Activated naive CD8-positive, alpha-beta T cell treated with anti-CD3 and anti-CD28 coated beads, Interleukin-2, amount 10 ng/mL, durations not matched to agents 7 days and 5 days (primary cell): Measurements from ENCODE around the gene CD2AP. TPM values are rescaled to one million over a fixed set of nuclear protein-coding genes. Genes with fewer than 3 reads are reported as not detected.
A peak's percentile ranks its signal among the peaks of the same experiment; 100 is the strongest.
"Not testable (repeated sequence)": the region's sequence is repeated elsewhere in the genome, so short reads cannot be mapped to it uniquely, and the experiment has no call there.

ENCODE experiments used
- ATAC-seq: fragments of 150-1000 bp; cut with Tn5 transposase; one replicate; pipeline ENCODE4 v1.10.0; 2021; ENCODE audit warnings: low read depth, moderate library complexity
- POLR2A ChIA-PET: fragments of 350-600 bp; sonication (Branson Sonifier 250); formaldehyde crosslinking; loops from one replicate; lab custom pipeline; 2021; ENCODE audit warnings: antibody characterized with exemption; lab: Charles Lee
- DNase-seq: peaks from one replicate; pipeline ENCODE4 v3.0.0; 2021
- H3K27ac Mint-ChIP-seq: one replicate; pipeline ENCODE4 v1.8.0; 2022; ENCODE audit warnings: mild to moderate bottlenecking, mixed read lengths
- H3K27me3 Mint-ChIP-seq: one replicate; pipeline ENCODE4 v1.8.0; 2022; ENCODE audit warnings: mild to moderate bottlenecking, moderate library complexity, mixed read lengths
- H3K36me3 Mint-ChIP-seq: one replicate; pipeline ENCODE4 v1.8.0; 2021; ENCODE audit warnings: mild to moderate bottlenecking, mixed read lengths
- H3K4me1 Mint-ChIP-seq: one replicate; pipeline ENCODE4 v1.8.0; 2021; ENCODE audit warnings: mixed read lengths
- H3K4me3 Mint-ChIP-seq: one replicate; pipeline ENCODE4 v1.8.0; 2022; ENCODE audit warnings: mild to moderate bottlenecking, moderate library complexity, mixed read lengths
- H3K9me3 Mint-ChIP-seq: one replicate; pipeline ENCODE4 v1.8.0; 2021; ENCODE audit warnings: mixed read lengths
- total RNA-seq, 2 experiments: library from RNA; stranded (reverse); gene quantifications; one replicate each; pipeline ENCODE4 v1.2.3, GENCODE V29; 2021

The CD2AP gene
- total RNA-seq, 2 experiments from 2014 or later = 38.9 to 45.4 TPM

- H3K9me3 Mint-ChIP-seq = peaks cover 3% of the 10 kb centered on the region
- ATAC-seq = no peak
- peaks cover 9% of the 10 kb centered on the region for H3K4me1 Mint-ChIP-seq
- POLR2A ChIA-PET = no interaction called here
- no peak overlapping the region for H3K4me3 Mint-ChIP-seq
- DNase-seq = no peak
- peaks cover 44% of the 10 kb centered on the region for H3K36me3 Mint-ChIP-seq
- no peak overlapping the region for H3K27ac Mint-ChIP-seq
- no peaks in the 10 kb centered on the region for H3K27me3 Mint-ChIP-seq
These were observed 55.5 kb downstream of the CD2AP start for GRCh38 chr6:47532981-47533585.

DNA sequence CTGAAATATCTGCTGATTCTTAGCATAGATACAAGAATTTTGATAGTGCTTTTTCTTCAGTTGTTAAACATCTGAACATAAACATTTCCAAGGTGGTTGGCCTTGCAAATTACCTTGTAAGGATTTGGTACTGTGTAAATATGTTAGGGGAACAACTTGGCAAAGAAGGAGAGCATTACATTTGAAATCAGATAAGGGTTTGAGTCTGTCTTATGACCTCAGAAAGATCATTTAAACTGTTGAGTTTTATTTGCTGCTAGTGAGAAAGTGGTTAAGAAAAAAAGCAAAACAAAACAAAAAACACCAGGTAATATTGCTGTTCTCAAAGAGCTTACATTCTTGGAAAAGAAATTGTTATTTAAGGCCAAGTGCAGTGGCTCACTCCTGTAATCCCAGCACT lies 56.5 kb downstream of the CD2AP start:
- H3K36me3 Mint-ChIP-seq = peaks cover 41% of the 10 kb centered on the region
- DNase-seq (no peak), ATAC-seq (no peak)
- peaks cover 3% of the 10 kb centered on the region for H3K9me3 Mint-ChIP-seq
- no peak overlapping the region for H3K27ac Mint-ChIP-seq
- H3K4me1 Mint-ChIP-seq = peaks cover 9% of the 10 kb centered on the region
- H3K27me3 Mint-ChIP-seq = no peaks in the 10 kb centered on the region
- POLR2A ChIA-PET = no interaction called here
- H3K4me3 Mint-ChIP-seq = no peak overlapping the region

DNA sequence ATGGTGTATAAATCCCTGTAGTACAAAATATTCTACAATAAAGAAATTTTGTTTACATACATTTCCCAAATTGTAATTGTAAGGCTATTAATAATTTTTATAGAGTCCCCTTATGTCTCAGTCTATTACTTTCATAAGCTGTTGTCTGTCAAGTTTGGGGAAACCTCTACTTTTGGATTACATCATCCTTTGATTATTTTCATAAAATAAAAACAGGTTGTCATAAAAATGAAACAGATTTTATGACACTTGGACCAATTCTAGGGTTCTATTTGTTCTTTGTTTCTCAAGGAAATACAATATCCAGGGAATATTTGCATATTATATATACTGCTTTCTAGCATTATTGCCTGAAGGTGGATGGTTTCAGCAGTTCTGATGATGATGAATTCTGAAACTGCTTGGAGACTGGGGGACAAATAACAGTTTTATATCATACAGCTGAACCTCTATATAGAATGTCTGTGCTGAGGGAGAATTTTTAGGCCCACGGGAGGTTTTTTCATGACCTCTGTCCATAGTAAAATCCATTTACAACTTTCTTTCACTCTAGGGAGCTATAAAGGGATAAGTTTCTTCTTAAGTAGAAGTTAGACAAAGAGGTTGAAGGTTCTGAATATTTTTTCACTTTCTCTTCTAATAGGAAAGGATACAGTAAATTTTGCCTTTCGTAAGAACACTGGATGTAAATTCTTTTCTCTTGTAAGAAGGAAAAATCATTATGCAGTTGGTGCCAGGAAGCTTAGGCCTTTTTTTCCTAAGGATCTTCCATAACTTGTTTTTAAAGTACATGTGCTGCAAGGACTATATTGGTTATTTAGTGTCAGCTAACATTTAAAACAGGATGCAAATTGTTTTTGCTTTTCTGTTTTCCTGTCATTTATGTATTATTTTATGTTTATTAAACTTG lies 58.0 kb downstream of the CD2AP start:
- DNase-seq = no peak
- Mint-ChIP-seq H3K27me3 (no peaks in the 10 kb centered on the region), H3K4me1 (peaks cover 7% of the 10 kb centered on the region), H3K36me3 (peaks cover 42% of the 10 kb centered on the region), H3K4me3 (no peak overlapping the region), H3K9me3 (no peaks in the 10 kb centered on the region), H3K27ac (peak overlapping the region; percentile 23)
- no peak for ATAC-seq
- POLR2A ChIA-PET = no interaction called here

- DNase-seq = no peak
- H3K9me3 Mint-ChIP-seq = no peaks in the 10 kb centered on the region
- ATAC-seq = no peak
- no peaks in the 10 kb centered on the region for H3K27me3 Mint-ChIP-seq
- POLR2A ChIA-PET = no interaction called here
- peaks cover 9% of the 10 kb centered on the region for H3K4me1 Mint-ChIP-seq
- peaks cover 48% of the 10 kb centered on the region for H3K36me3 Mint-ChIP-seq
- H3K27ac Mint-ChIP-seq = no peak overlapping the region
- H3K4me3 Mint-ChIP-seq = no peak overlapping the region
These were observed 59.3 kb downstream of the CD2AP start for GRCh38 chr6:47536816-47537401.

DNA sequence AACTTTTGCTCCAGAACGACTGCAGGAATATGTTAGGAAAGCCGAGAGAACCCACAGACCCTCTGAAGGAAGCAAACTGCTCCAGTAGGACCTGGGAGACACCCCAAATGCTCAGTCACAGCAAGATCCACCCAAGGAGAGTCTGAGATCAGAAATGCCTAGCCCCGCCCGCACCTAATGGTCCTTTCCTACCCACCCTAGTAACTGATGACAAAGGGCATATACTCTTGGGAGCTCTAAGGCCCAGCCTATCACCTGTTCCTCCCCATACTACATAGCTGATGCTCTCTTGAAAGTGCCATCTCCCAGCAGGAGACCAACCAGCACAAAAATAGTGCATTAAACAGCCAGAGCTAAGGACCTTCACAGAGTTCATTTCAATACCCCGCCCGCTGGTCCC lies 67.6 kb downstream of the CD2AP start:
- Mint-ChIP-seq H3K4me3 (no peak overlapping the region), H3K4me1 (peaks cover 6% of the 10 kb centered on the region), H3K27ac (no peak overlapping the region), H3K9me3 (peaks cover 9% of the 10 kb centered on the region), H3K36me3 (peaks cover 75% of the 10 kb centered on the region), H3K27me3 (no peaks in the 10 kb centered on the region)
- DNase-seq = no peak
- ATAC-seq = no peak
- POLR2A ChIA-PET = no interaction called here

DNA sequence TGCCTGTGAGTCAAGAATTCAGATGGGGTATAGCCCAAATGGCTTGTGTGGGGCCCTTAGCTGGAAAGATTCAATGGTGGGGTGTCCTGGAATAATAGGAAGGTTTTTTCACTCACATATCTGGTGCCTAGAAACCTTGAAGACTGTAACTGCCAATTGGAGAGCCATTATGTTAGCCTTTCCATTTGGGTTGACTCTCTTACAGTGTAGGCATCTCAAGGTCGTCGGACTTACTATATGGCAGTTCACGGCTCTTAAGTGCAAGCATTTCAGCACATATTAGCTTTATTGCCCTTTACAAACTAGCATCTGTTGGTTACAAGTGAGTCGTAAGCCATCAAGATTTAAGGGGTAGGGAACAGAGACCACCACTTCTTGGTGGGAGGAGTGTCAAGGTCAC lies 74.1 kb downstream of the CD2AP start:
- ATAC-seq = no peak
- no peak for DNase-seq
- Mint-ChIP-seq H3K27me3 (no peaks in the 10 kb centered on the region), H3K36me3 (peaks cover 64% of the 10 kb centered on the region), H3K9me3 (peaks cover 6% of the 10 kb centered on the region), H3K4me1 (peaks cover 5% of the 10 kb centered on the region), H3K27ac (no peak overlapping the region), H3K4me3 (no peak overlapping the region)
- POLR2A ChIA-PET = no interaction called here

DNA sequence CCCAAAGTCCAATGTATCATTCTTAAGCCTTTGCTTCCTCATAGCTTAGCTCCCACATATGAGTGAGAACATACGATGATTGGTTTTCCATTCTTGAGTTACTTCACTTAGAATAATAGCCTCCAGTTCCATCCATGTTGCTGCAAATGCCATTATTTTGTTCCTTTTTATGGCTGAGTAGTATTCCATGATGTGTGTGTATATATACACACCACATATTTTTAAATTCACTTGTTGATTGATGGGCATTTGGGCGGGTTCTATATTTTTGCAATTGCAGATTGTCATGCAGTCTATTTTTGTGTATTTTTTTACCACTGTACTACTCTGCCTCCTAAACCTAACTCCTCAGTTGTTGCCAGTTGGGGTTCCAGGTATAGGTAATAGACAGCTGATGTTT lies 74.7 kb downstream of the CD2AP start:
- H3K4me1 Mint-ChIP-seq = peaks cover 5% of the 10 kb centered on the region
- no peak overlapping the region for H3K4me3 Mint-ChIP-seq
- POLR2A ChIA-PET = interaction anchor here (1.4 kb wide), 1 partner anchor 75 kb away, joined by 4 read pairs; the partner anchor contains the start of gene CD2AP
- no peak overlapping the region for H3K27ac Mint-ChIP-seq
- ATAC-seq (no peak), DNase-seq (no peak)
- H3K9me3 Mint-ChIP-seq = peaks cover 3% of the 10 kb centered on the region
- peaks cover 64% of the 10 kb centered on the region for H3K36me3 Mint-ChIP-seq
- no peaks in the 10 kb centered on the region for H3K27me3 Mint-ChIP-seq

GRCh38 chr6:47553243-47553642 lies 75.7 kb downstream of the CD2AP start:
- not testable (repeated sequence) for H3K9me3 Mint-ChIP-seq, H3K4me3 Mint-ChIP-seq, DNase-seq, H3K27ac Mint-ChIP-seq, H3K4me1 Mint-ChIP-seq, ATAC-seq, H3K27me3 Mint-ChIP-seq
- POLR2A ChIA-PET = interaction anchor here (0.7 to 1.4 kb wide), 2 partner anchors 39 to 76 kb away, joined by 4 read pairs; partner anchors contain the start of gene CD2AP
- peaks cover 64% of the 10 kb centered on the region for H3K36me3 Mint-ChIP-seq

DNA sequence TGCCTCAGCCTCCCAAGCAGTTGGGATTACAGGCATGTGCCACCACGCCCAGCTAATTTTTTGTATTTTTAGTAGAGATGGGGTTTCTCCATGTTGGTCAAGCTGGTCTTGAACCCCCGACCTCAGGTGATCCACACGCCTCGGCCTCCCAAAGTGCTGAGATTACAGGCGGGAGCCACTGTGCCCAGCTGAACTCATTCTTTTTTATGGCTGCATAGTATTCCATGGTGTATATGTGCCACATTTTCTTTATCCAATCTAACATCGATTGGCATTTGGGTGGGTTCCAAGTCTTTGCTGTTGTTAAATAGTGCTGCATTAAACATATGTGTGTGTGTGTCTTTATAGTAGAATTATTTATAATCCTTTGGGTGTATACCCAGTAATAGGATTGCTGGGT lies 78.9 kb downstream of the CD2AP start:
- ATAC-seq, H3K4me3 Mint-ChIP-seq, POLR2A ChIA-PET, H3K9me3 Mint-ChIP-seq, H3K4me1 Mint-ChIP-seq, DNase-seq, H3K27ac Mint-ChIP-seq, H3K27me3 Mint-ChIP-seq: not testable (repeated sequence)
- peaks cover 56% of the 10 kb centered on the region for H3K36me3 Mint-ChIP-seq

- Mint-ChIP-seq H3K27me3 (no peaks in the 10 kb centered on the region), H3K4me1 (peaks cover 4% of the 10 kb centered on the region), H3K9me3 (peaks cover 6% of the 10 kb centered on the region), H3K4me3 (no peak overlapping the region), H3K27ac (no peak overlapping the region), H3K36me3 (peaks cover 31% of the 10 kb centered on the region)
- no peak for ATAC-seq
- POLR2A ChIA-PET = no interaction called here
- DNase-seq = no peak
These were observed 85.6 kb downstream of the CD2AP start for GRCh38 chr6:47563162-47563561.

- H3K4me1 Mint-ChIP-seq, H3K4me3 Mint-ChIP-seq, H3K27me3 Mint-ChIP-seq, POLR2A ChIA-PET, DNase-seq, H3K27ac Mint-ChIP-seq, H3K9me3 Mint-ChIP-seq, ATAC-seq: not testable (repeated sequence)
- H3K36me3 Mint-ChIP-seq = peaks cover 14% of the 10 kb centered on the region
These were observed 89.0 kb downstream of the CD2AP start for GRCh38 chr6:47566602-47567001.

GRCh38 chr6:47567586-47567985 lies 90.0 kb downstream of the CD2AP start:
- DNase-seq = no peak
- no peaks in the 10 kb centered on the region for H3K27me3 Mint-ChIP-seq
- POLR2A ChIA-PET = no interaction called here

DNA sequence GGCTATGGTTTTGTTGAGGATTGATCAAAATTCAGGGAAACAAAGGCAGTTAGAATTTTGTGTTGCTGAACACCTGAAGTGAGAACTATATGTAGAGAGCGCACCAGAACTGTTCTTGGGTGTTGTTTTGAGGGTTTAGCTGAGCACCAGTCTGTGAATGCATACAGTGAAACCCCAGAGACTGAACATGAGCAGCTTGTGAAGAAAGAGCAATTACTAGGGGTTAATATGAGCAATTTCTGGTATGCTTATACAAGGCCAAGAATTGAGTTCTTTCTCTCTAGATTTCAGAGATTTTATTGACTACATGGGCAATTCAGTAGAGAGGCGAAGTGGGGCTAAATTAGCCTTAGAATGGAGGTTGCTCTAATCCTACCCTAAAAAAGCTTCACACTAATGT lies 93.9 kb downstream of the CD2AP start:
- no peak for DNase-seq
- Mint-ChIP-seq H3K27ac (no peak overlapping the region), H3K4me3 (no peak overlapping the region), H3K36me3 (peaks cover 8% of the 10 kb centered on the region), H3K4me1 (peaks cover 6% of the 10 kb centered on the region), H3K9me3 (peaks cover 3% of the 10 kb centered on the region), H3K27me3 (no peaks in the 10 kb centered on the region)
- POLR2A ChIA-PET = no interaction called here
- no peak for ATAC-seq

More at GRCh38 chr6:47567586-47567985, 90.0 kb downstream of the CD2AP start:
- H3K36me3 Mint-ChIP-seq = peaks cover 13% of the 10 kb centered on the region
- H3K9me3 Mint-ChIP-seq = peaks cover 3% of the 10 kb centered on the region
- H3K4me1 Mint-ChIP-seq = peaks cover 8% of the 10 kb centered on the region
- H3K27ac Mint-ChIP-seq = no peak overlapping the region
- ATAC-seq = no peak
- H3K4me3 Mint-ChIP-seq = no peak overlapping the region
